ENCODE measurements around the gene ZNF76. TPM values are rescaled to one million over a fixed set of nuclear protein-coding genes. Genes with fewer than 3 reads are reported as not detected.

ZNF76 gene
- total and polyA plus RNA-seq, 12 donors = 17.9 to 67.1 (median 37.8) TPM

GRCh38 chr6:35243386-35243958 lies 16.1 kb upstream of the ZNF76 start:
- Histone ChIP-seq H3K4me3 (no peak overlapping the region), H3K27me3 (no peaks in the 10 kb centered on the region), H3K27ac (no peak overlapping the region), H3K9me3 (no peaks in the 10 kb centered on the region), H3K36me3 (peaks cover 0 to 51% (median 18%) of the 10 kb centered on the region in 9 donors), H3K4me1 (peaks cover 9 to 36% (median 19%) of the 10 kb centered on the region in 9 donors)
- intact Hi-C loops (cut with DNase I) = loop anchor here in 9 of 10 donors (5.0 to 10.0 kb wide), 6 partner anchors 36 to 369 kb away; no protein-coding TSS in a partner anchor
- no peak for ATAC-seq
- TF ChIP-seq CTCF (IDR thresholded peaks at IDR 0.05) = no peak
- no peak for DNase-seq
- 81 to 86% methylated on average over 17 of the region's 17 CpGs for WGBS, 2 donors

- Histone ChIP-seq H3K27me3 (no peaks in the 10 kb centered on the region), H3K4me3 (no peak overlapping the region), H3K9me3 (no peaks in the 10 kb centered on the region), H3K36me3 (peaks cover 0 to 51% (median 18%) of the 10 kb centered on the region in 9 donors), H3K27ac (no peak overlapping the region), H3K4me1 (peaks cover 7 to 36% (median 19%) of the 10 kb centered on the region in 9 donors)
- intact Hi-C loops (cut with DNase I) = loop anchor here in 9 of 10 donors (5.0 to 10.0 kb wide), 6 partner anchors 37 to 370 kb away; no protein-coding TSS in a partner anchor
- no peak for DNase-seq
- TF ChIP-seq CTCF (IDR thresholded peaks at IDR 0.05) = no peak
- ATAC-seq = no peak
- 88 to 94% methylated on average over 7 of the region's 7 CpGs for WGBS, 2 donors
Observed at GRCh38 chr6:35244551-35244950, 15.0 kb upstream of the ZNF76 start.

GRCh38 chr6:35247642-35248231 lies 11.8 kb upstream of the ZNF76 start:
- Histone ChIP-seq H3K27ac (peak overlapping the region in 2 of 10 donors; percentile 16 to 40), H3K4me1 (peaks cover 8 to 34% (median 18%) of the 10 kb centered on the region in 9 donors), H3K27me3 (no peaks in the 10 kb centered on the region), H3K4me3 (no peak overlapping the region), H3K36me3 (peaks cover 0 to 45% (median 18%) of the 10 kb centered on the region in 9 donors), H3K9me3 (no peaks in the 10 kb centered on the region)
- ATAC-seq (no peak), DNase-seq (no peak)
- intact Hi-C loops (cut with DNase I) = loop anchor here in 5 of 10 donors (10.0 kb wide), 3 partner anchors 253 to 373 kb away; no protein-coding TSS in a partner anchor
- 95 to 97% methylated on average over 2 of the region's 2 CpGs for WGBS, 2 donors
- no peak for TF ChIP-seq CTCF (IDR thresholded peaks at IDR 0.05)

GRCh38 chr6:35248300-35248699 lies 11.2 kb upstream of the ZNF76 start:
- Histone ChIP-seq H3K4me3 (no peak overlapping the region), H3K9me3 (no peaks in the 10 kb centered on the region), H3K27ac (peak overlapping the region in 3 of 10 donors; percentile 16 to 40 (median 40)), H3K36me3 (peaks cover 0 to 39% (median 18%) of the 10 kb centered on the region in 9 donors), H3K27me3 (no peaks in the 10 kb centered on the region), H3K4me1 (peaks cover 8 to 40% (median 23%) of the 10 kb centered on the region in 9 donors)
- no peak for TF ChIP-seq CTCF (IDR thresholded peaks at IDR 0.05)
- intact Hi-C loops (cut with DNase I) = loop anchor here in 5 of 10 donors (10.0 kb wide), 3 partner anchors 253 to 373 kb away; no protein-coding TSS in a partner anchor
- ATAC-seq = no peak
- WGBS, 2 donors = 62 to 66% methylated on average over 3 of the region's 3 CpGs
- DNase-seq = no peak
